GM18873 (cell line): Measurements from ENCODE around the gene DCXR.
"Not testable (repeated sequence)": the region's sequence is repeated elsewhere in the genome, so short reads cannot be mapped to it uniquely, and the experiment has no call there.

Experiments used
- ATAC-seq: cut with Tn5 transposase; IDR thresholded peaks from one replicate; pipeline ENCODE4 v1.9.1; 2021; ENCODE audit warnings: mild to moderate bottlenecking, moderate library complexity, moderate number of reproducible peaks; ENCODE audit not compliant: unreplicated experiment, low FRiP score

The DCXR gene

GRCh38 chr17:82045936-82046484 lies 8.5 kb upstream of the DCXR start:
- ATAC-seq = no peak

GRCh38 chr17:82043507-82043906 lies 6.0 kb upstream of the DCXR start:
- no peak for ATAC-seq

GRCh38 chr17:82042649-82043048 lies 5.2 kb upstream of the DCXR start:
- no peak for ATAC-seq

- no peak for ATAC-seq
These were observed 3.8 kb upstream of the DCXR start for GRCh38 chr17:82041144-82041814.

GRCh38 chr17:82039695-82040299 lies 2.3 kb upstream of the DCXR start:
- ATAC-seq = no peak

- not testable (repeated sequence) for ATAC-seq
These were observed 1.4 kb upstream of the DCXR start for GRCh38 chr17:82038796-82039409.

GRCh38 chr17:82037889-82038195 lies 345 bp upstream of the DCXR start:
- ATAC-seq = no peak

GRCh38 chr17:82036634-82037091 lies 834 bp downstream of the DCXR start:
- ATAC-seq = no peak

- no peak for ATAC-seq
These were observed 1.4 kb downstream of the DCXR start for GRCh38 chr17:82035956-82036633.

- ATAC-seq = no peak
These were observed 2.0 kb downstream of the DCXR start for GRCh38 chr17:82035488-82035887.

GRCh38 chr17:82034371-82035011 lies 3.0 kb downstream of the DCXR start:
- ATAC-seq = no peak

GRCh38 chr17:82033359-82034085 lies 4.0 kb downstream of the DCXR start:
- no peak for ATAC-seq

GRCh38 chr17:82031885-82032627 lies 5.4 kb downstream of the DCXR start:
- no peak for ATAC-seq

- ATAC-seq = no peak
These were observed 6.1 kb downstream of the DCXR start, which contains the start of gene RAC3 for GRCh38 chr17:82031303-82031884. Gene RAC3 (plus strand): TSS chr17:82031678. CDS start chr17:82031762, 84 bp downstream.

GRCh38 chr17:82030470-82031302 lies 6.8 kb downstream of the DCXR start:
- ATAC-seq = no peak

- ATAC-seq = no peak
These were observed 7.5 kb downstream of the DCXR start for GRCh38 chr17:82029990-82030469.

- ATAC-seq = no peak
These were observed 8.1 kb downstream of the DCXR start for GRCh38 chr17:82029391-82029790.

- no peak for ATAC-seq
These were observed 8.5 kb downstream of the DCXR start for GRCh38 chr17:82028966-82029365.
